GM10847 (cell line): Measurements from ENCODE around the gene SVEP1.

Source experiments
- POLR2A ChIP-seq: IDR thresholded peaks from 2 replicates; pipeline ENCODE4 v1.6.1; 2011; ENCODE audit not compliant: insufficient read length; ENCODE audit errors: extremely low read depth

The SVEP1 gene

GRCh38 chr9:110330484-110331105, 248.9 kb downstream of the SVEP1 start:
- no peak for TF ChIP-seq POLR2A

- no peak for TF ChIP-seq POLR2A
Measured at GRCh38 chr9:110329639-110330230, 249.8 kb downstream of the SVEP1 start.

GRCh38 chr9:110328763-110329162, 250.8 kb downstream of the SVEP1 start:
- no peak for TF ChIP-seq POLR2A

- no peak for TF ChIP-seq POLR2A
Measured at GRCh38 chr9:110327716-110328115, 251.8 kb downstream of the SVEP1 start.

- TF ChIP-seq POLR2A = no peak
Measured at GRCh38 chr9:110323818-110324217, 255.7 kb downstream of the SVEP1 start.

- TF ChIP-seq POLR2A = no peak
Measured at GRCh38 chr9:110320651-110321445, 258.7 kb downstream of the SVEP1 start.

- no peak for TF ChIP-seq POLR2A
Measured at GRCh38 chr9:110319781-110320492, 259.6 kb downstream of the SVEP1 start.

- TF ChIP-seq POLR2A = no peak
Measured at GRCh38 chr9:110317911-110318310, 261.6 kb downstream of the SVEP1 start.

GRCh38 chr9:110316261-110317075, 263.1 kb downstream of the SVEP1 start:
- TF ChIP-seq POLR2A = no peak
